Endothelial cell of umbilical vein (primary cell): ENCODE results near the gene TTLL11. TPM values are rescaled to one million over a fixed set of nuclear protein-coding genes. Genes with fewer than 3 reads are reported as not detected.

Source experiments
- BruUV-seq: library from RNA; stranded (reverse); fragments of 400-500 nt; replicated peaks from 2 replicates; lab custom pipeline; 2021; lab: Mats Ljungman, UMichigan
- CTCF ChIA-PET: fragments of 300-600, 350-600 bp; sonication (Branson Sonifier 250); formaldehyde crosslinking; loops from one replicate; lab custom pipeline; 2021; ENCODE audit warnings: antibody characterized with exemption, inconsistent platforms; lab: Charles Lee
- POLR2A ChIA-PET: fragments of 300-600, 350-600 bp; sonication (Branson Sonifier 250); formaldehyde crosslinking; loops from one replicate; lab custom pipeline; 2021; ENCODE audit warnings: antibody characterized with exemption, inconsistent platforms; lab: Charles Lee
- DNase-seq: peaks from one replicate; pipeline ENCODE4 v3.0.0-alpha.2; 2011; ENCODE audit warnings: low read depth, low spot score
- FAIRE-seq: peaks from 2 replicates; lab custom pipeline; 2011; peaks lifted over from hg19 to GRCh38; lab: Jason Lieb, UNC
- H2AFZ ChIP-seq: 2 replicates; pipeline ENCODE4 v1.6.0; 2012; ENCODE audit warnings: low read depth, low read length, control low read depth, inconsistent platforms
- H3K27ac ChIP-seq: 2 replicates; pipeline ENCODE4 v1.5.1; 2011; ENCODE audit warnings: low read depth, mild to moderate bottlenecking, control low read depth, low read length, moderate library complexity; ENCODE audit not compliant: insufficient read depth
- H3K27me3 ChIP-seq, 2 experiments: 2 replicates each; pipeline versions ENCODE4 v1.6.0 to v1.6.1; 2011; ENCODE audit warnings: low read length in 2 of 2, mixed read lengths in 1 of 2; ENCODE audit not compliant: control insufficient read depth in 2 of 2, insufficient read depth in 2 of 2
- H3K36me3 ChIP-seq, 2 experiments: 2 replicates in 1 of 2; 3 replicates in 1 of 2; pipeline ENCODE4 v1.5.1; 2011; ENCODE audit warnings: low read length in 2 of 2, mild to moderate bottlenecking in 1 of 2, moderate library complexity in 1 of 2; ENCODE audit not compliant: control insufficient read depth in 2 of 2, insufficient read depth in 2 of 2; ENCODE audit errors: extremely low read depth in 1 of 2
- H3K4me1 ChIP-seq: 3 replicates; pipeline ENCODE4 v1.5.1; 2011; ENCODE audit warnings: mild to moderate bottlenecking, low read length; ENCODE audit not compliant: control insufficient read depth, insufficient read depth; ENCODE audit errors: extremely low read depth
- H3K4me2 ChIP-seq: 2 replicates; pipeline ENCODE4 v1.6.1; 2011; ENCODE audit warnings: low read length, control low read depth, mixed read lengths; ENCODE audit not compliant: insufficient read depth
- H3K4me3 ChIP-seq, 3 experiments: fragments of 200-600 bp in 1 of 3; sonication (generic), shearing (Covaris generic) in 1 of 3; replicated peaks in 1 of 3; 2 replicates each; pipeline ENCODE4 v1.5.1; 2011 to 2016; ENCODE audit warnings: control low read depth in 3 of 3, low read length in 3 of 3, mild to moderate bottlenecking in 2 of 3, inconsistent platforms in 1 of 3, low read depth in 1 of 3, moderate library complexity in 1 of 3; ENCODE audit not compliant: insufficient read depth in 1 of 3
- H3K79me2 ChIP-seq: 2 replicates; pipeline ENCODE4 v1.6.0; 2012; ENCODE audit warnings: low read length, inconsistent platforms; ENCODE audit not compliant: control insufficient read depth, insufficient read depth
- H3K9ac ChIP-seq: replicated peaks from 2 replicates; pipeline ENCODE3; 2011; ENCODE audit warnings: low read length, control low read depth; ENCODE audit not compliant: insufficient read depth; ENCODE audit errors: extremely low read depth
- H3K9me1 ChIP-seq: replicated peaks from 3 replicates; pipeline ENCODE4 v1.6.0; 2011; ENCODE audit warnings: mild to moderate bottlenecking, low read length; ENCODE audit not compliant: control insufficient read depth, insufficient read depth; ENCODE audit errors: extremely low read depth
- H3K9me3 ChIP-seq: replicated peaks from 2 replicates; pipeline ENCODE4 v1.5.1; 2012; ENCODE audit warnings: low read length, inconsistent platforms; ENCODE audit not compliant: control insufficient read depth, insufficient read depth
- H4K20me1 ChIP-seq: replicated peaks from 2 replicates; pipeline ENCODE3; 2011; ENCODE audit warnings: mild to moderate bottlenecking, low read length; ENCODE audit not compliant: control insufficient read depth, insufficient read depth; ENCODE audit errors: extremely low read depth
- FOS ChIP-seq: IDR thresholded peaks from 2 replicates; pipeline ENCODE4 v1.6.1; 2011; ENCODE audit warnings: mild to moderate bottlenecking, low read length, moderate library complexity, borderline replicate concordance; ENCODE audit not compliant: insufficient read depth
- POLR2A ChIP-seq: IDR thresholded peaks from 2 replicates; pipeline ENCODE4 v1.6.1; 2012; ENCODE audit warnings: low read depth, mild to moderate bottlenecking, control low read depth, low read length
- POLR2AphosphoS5 ChIP-seq: IDR thresholded peaks from 2 replicates; pipeline ENCODE4 v1.6.1; 2012; ENCODE audit warnings: low read depth, mild to moderate bottlenecking, control low read depth, low read length, moderate library complexity; ENCODE audit not compliant: insufficient read depth
- dilution Hi-C: fragments of 300-500 bp; cut with MboI; formaldehyde crosslinking; loops from one replicate; pipeline ENCODE4 v1.15.0; 2019; ENCODE audit warnings: low sequenced_read_pairs; ENCODE audit not compliant: extremely low pct_ligation_motif_present
- intact Hi-C: fragments of 100-400 bp; cut with micrococcal nuclease; formaldehyde crosslinking; loops from one replicate; pipeline ENCODE4 v1.10.0; 2022
- polyA plus RNA-seq, 4 experiments: library from polyadenylated mRNA; depleted of rRNA in 3 of 4; stranded (reverse) in 3 of 4; unstranded in 1 of 4; fragments of >200 nt; gene quantifications; 2 replicates each; pipeline versions ENCODE4 v1.2.1 to v1.2.3, GENCODE V29; 2011 to 2012; ENCODE audit warnings: missing spikeins in 1 of 4
- total RNA-seq: library from RNA; stranded (reverse); gene quantifications from 2 replicates; pipeline ENCODE4 v1.2.3, GENCODE V29; 2021

Gene TTLL11
- total and polyA plus RNA-seq, 2 donors (not counting 3 experiments of a cell fraction or from before 2014, with no cell fraction given) = 4.9 to 5.1 TPM

DNA sequence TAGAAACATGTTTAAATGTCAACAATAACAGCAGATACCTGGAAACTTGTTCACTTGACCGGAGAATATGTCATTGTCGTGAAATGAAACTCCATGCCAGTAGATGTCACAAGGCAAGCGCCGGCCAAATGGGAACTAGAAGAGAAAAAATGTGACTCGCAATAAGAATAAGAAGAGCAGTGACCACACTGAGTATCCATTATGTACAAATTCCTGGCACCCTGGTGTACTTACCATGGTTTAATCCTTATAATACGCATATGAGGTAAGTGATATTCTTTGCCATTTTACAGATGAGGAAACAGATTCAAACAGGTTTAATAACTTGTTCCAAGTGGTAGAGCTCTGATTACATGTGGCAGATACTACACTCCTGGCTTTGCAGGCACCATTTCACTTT is 53.9 kb downstream of the TTLL11 start:
- CTCF ChIA-PET = no interaction called here
- Histone ChIP-seq H3K79me2 (no peaks in the 10 kb centered on the region), H3K9ac (no peak overlapping the region), H4K20me1 (no peaks in the 10 kb centered on the region), H3K9me1 (no peaks in the 10 kb centered on the region), H3K9me3 (no peaks in the 10 kb centered on the region), H3K36me3 (no peaks in the 10 kb centered on the region), H3K4me1 (peaks cover 4% of the 10 kb centered on the region), H3K4me3 (no peak overlapping the region), H3K4me2 (no peak overlapping the region), H3K27ac (no peak overlapping the region), H3K27me3 (no peaks in the 10 kb centered on the region), H2AFZ (no peak overlapping the region)
- DNase-seq = no peak
- intact Hi-C loops (no loop called here), dilution Hi-C loops (no loop called here)
- TF ChIP-seq POLR2A = no peak
- POLR2A ChIA-PET = no interaction called here
- FAIRE-seq = no peak
- BruUV-seq = no TSS peak

DNA sequence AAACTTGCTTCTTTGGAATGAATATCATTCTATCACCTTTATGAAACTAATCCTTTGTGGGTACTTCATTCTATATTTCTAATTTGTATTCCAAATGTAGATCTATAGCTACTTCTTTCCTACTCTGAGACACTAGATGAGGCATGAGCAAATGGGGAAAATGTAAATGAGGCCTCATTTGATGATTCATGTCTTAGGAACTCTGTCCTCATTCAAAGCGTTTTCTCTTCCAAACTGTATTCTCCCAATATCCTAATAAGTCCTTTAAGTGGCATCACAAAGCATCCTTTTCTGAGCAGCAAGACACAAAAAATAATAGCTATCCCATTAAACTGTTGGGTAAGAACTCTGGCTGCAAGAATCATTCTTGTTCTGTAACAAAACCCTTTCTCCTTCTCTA is 56.1 kb downstream of the TTLL11 start:
- FAIRE-seq (peak; percentile 59), DNase-seq (no peak)
- Histone ChIP-seq H3K9me3 (no peaks in the 10 kb centered on the region), H3K27me3 (no peaks in the 10 kb centered on the region), H3K79me2 (no peaks in the 10 kb centered on the region), H3K9me1 (no peaks in the 10 kb centered on the region), H3K4me2 (no peak overlapping the region), H3K27ac (no peak overlapping the region), H4K20me1 (no peaks in the 10 kb centered on the region), H2AFZ (no peak overlapping the region), H3K9ac (no peak overlapping the region), H3K4me3 (no peak overlapping the region), H3K4me1 (peaks cover 4% of the 10 kb centered on the region), H3K36me3 (no peaks in the 10 kb centered on the region)
- dilution Hi-C loops = no loop called here
- POLR2A ChIA-PET = no interaction called here
- no peak for TF ChIP-seq POLR2AphosphoS5
- TF ChIP-seq FOS = peak; percentile 24
- BruUV-seq = no TSS peak
- CTCF ChIA-PET = no interaction called here
- intact Hi-C loops = no loop called here
